Measurements from ENCODE around the gene B4GALT3.

B4GALT3 gene

GRCh38 chr1:161175771-161176453 is 1.4 kb downstream of the B4GALT3 start:
- no peak for TF ChIP-seq CTCF (IDR thresholded peaks at IDR 0.05)
- H3K79me2 ChIP-seq, result peaks cover 4% of the 10 kb centered on the region
- H3K4me2 ChIP-seq (ENCODE audit: low read length), result peak overlapping the region; percentile 100
- H3K27me3 ChIP-seq (ENCODE audit: control insufficient read depth, insufficient read depth, low read length), result no peaks in the 10 kb centered on the region
- H3K9ac ChIP-seq, result no peak overlapping the region
- no peaks in the 10 kb centered on the region for H3K36me3 ChIP-seq (ENCODE audit: control insufficient read depth, insufficient read depth, low read length)
- H2AFZ ChIP-seq, result no peak overlapping the region
- H3K27ac ChIP-seq, result no peak overlapping the region
- no peaks in the 10 kb centered on the region for H3K9me3 ChIP-seq (ENCODE audit: control insufficient read depth, low read length)
- peak overlapping the region; percentile 98 for H3K4me3 ChIP-seq (ENCODE audit: low read depth, low read length)
- peaks cover 3% of the 10 kb centered on the region for H3K4me1 ChIP-seq

DNA sequence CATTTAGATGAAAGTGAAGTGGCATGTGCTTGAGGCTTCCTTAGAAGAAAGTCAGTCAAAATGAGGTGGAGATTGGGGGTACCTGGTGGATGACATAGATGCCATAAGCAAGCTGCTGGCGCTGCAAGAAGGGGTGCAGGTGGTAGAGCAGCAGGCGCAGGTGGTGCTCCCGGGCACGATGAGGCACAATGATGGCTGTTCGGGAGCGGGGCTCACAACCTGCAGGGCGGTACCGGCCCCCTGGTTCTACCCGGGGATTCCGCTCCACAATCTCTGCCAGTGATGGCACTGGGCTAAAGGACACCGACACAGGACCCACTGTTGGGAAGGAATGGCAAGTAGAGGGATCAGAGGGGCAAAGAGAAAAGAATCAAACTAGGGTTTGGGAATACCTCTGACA is 2.4 kb downstream of the B4GALT3 start:
- H3K27ac ChIP-seq, result no peak overlapping the region
- no peaks in the 10 kb centered on the region for H3K36me3 ChIP-seq (ENCODE audit: control insufficient read depth, insufficient read depth, low read length)
- peaks cover 3% of the 10 kb centered on the region for H3K4me1 ChIP-seq

GRCh38 chr1:161173711-161174110 is 3.6 kb downstream of the B4GALT3 start:
- no peak for TF ChIP-seq CTCF (IDR thresholded peaks at IDR 0.05)
- no peaks in the 10 kb centered on the region for H3K36me3 ChIP-seq (ENCODE audit: control insufficient read depth, insufficient read depth, low read length)

More for the DNA sequence above, 2.4 kb downstream of the B4GALT3 start:
- Histone ChIP-seq H3K4me2 (ENCODE audit: low read length) (no peak overlapping the region), H3K9me3 (ENCODE audit: control insufficient read depth, low read length) (no peaks in the 10 kb centered on the region), H3K79me2 (peaks cover 4% of the 10 kb centered on the region), H3K9ac (no peak overlapping the region), H3K4me3 (ENCODE audit: low read depth, low read length) (no peak overlapping the region), H2AFZ (no peak overlapping the region), H3K27me3 (ENCODE audit: control insufficient read depth, insufficient read depth, low read length) (no peaks in the 10 kb centered on the region)
- no peak for TF ChIP-seq CTCF (IDR thresholded peaks at IDR 0.05)

DNA sequence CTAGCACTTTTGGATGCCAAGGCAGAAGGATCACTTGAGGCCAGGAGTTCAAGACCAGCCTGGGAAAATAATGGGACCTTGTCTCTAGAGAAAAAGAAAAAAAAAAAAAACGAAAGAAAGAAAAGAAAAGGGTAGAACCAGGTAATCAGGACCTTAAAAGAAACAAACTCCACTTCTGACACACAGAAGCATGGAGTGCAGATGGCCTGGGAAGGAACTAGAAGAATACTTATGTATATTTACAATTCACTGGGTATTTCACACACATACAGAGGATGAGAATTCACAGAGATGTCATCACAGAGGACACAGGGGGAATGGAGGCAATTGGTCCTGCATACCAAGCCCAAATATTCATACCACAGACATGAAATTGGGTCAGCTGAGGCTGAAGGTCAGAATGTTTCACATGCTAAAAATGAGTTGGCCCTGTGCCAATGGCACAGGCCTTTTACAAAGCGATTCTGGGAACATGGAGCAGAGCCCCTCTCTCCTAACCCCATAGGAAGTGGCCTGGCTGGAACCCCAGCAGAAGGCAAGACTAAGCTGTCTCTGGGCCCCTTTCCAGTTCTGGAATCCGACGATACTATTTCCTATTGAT is 4.4 kb downstream of the B4GALT3 start:
- Histone ChIP-seq H2AFZ (no peak overlapping the region), H3K9ac (no peak overlapping the region), H3K27me3 (ENCODE audit: control insufficient read depth, insufficient read depth, low read length) (no peaks in the 10 kb centered on the region), H3K36me3 (ENCODE audit: control insufficient read depth, insufficient read depth, low read length) (no peaks in the 10 kb centered on the region), H3K4me3 (ENCODE audit: low read depth, low read length) (no peak overlapping the region), H3K79me2 (peaks cover 2% of the 10 kb centered on the region), H3K9me3 (ENCODE audit: control insufficient read depth, low read length) (no peaks in the 10 kb centered on the region), H3K4me2 (ENCODE audit: low read length) (no peak overlapping the region), H3K27ac (peak overlapping the region; percentile 44), H3K4me1 (no peaks in the 10 kb centered on the region)
- no peak for TF ChIP-seq CTCF (IDR thresholded peaks at IDR 0.05)

More at GRCh38 chr1:161173711-161174110, 3.6 kb downstream of the B4GALT3 start:
- Histone ChIP-seq H3K9me3 (ENCODE audit: control insufficient read depth, low read length) (no peaks in the 10 kb centered on the region), H3K4me3 (ENCODE audit: low read depth, low read length) (no peak overlapping the region), H3K79me2 (peaks cover 4% of the 10 kb centered on the region), H3K27ac (no peak overlapping the region), H3K4me1 (peaks cover 3% of the 10 kb centered on the region), H2AFZ (no peak overlapping the region), H3K9ac (no peak overlapping the region), H3K4me2 (ENCODE audit: low read length) (no peak overlapping the region), H3K27me3 (ENCODE audit: control insufficient read depth, insufficient read depth, low read length) (no peaks in the 10 kb centered on the region)

All from parathyroid adenoma (tissue), 2 donors.